Left forelimb (tissue), 1 donor: Measurements from ENCODE around the gene E4F1.

Experiments
- DNase-seq: peaks from one replicate; pipeline ENCODE4 v3.0.0-alpha.2; 2018; ENCODE audit warnings: low spot score

E4F1 gene

GRCh38 chr16:2223221-2223941 is at the start of gene E4F1:
Gene E4F1, plus strand, starts transcription at chr16:2223591. Its CDS starts 23 bp downstream, at chr16:2223614.
- DNase-seq, result peak; percentile 97

GRCh38 chr16:2173916-2174315 is 49.5 kb upstream of the E4F1 start:
- no peak for DNase-seq

- no peak for DNase-seq
Measured at GRCh38 chr16:2174396-2175131, 48.8 kb upstream of the E4F1 start.

GRCh38 chr16:2175454-2175853 is 47.9 kb upstream of the E4F1 start:
- DNase-seq, result no peak

- no peak for DNase-seq
Measured at GRCh38 chr16:2176047-2176446, 47.3 kb upstream of the E4F1 start.

GRCh38 chr16:2177101-2177500 is 46.3 kb upstream of the E4F1 start:
- no peak for DNase-seq

- no peak for DNase-seq
Measured at GRCh38 chr16:2177561-2177960, 45.8 kb upstream of the E4F1 start.

- no peak for DNase-seq
Measured at GRCh38 chr16:2178321-2179106, 44.9 kb upstream of the E4F1 start.

- DNase-seq, result no peak
Measured at GRCh38 chr16:2179107-2179501, 44.3 kb upstream of the E4F1 start.

GRCh38 chr16:2179576-2179975 is 43.8 kb upstream of the E4F1 start:
- no peak for DNase-seq

- no peak for DNase-seq
Measured at GRCh38 chr16:2180461-2180860, 42.9 kb upstream of the E4F1 start.

- no peak for DNase-seq
Measured at GRCh38 chr16:2180962-2181923, 42.1 kb upstream of the E4F1 start.

- no peak for DNase-seq
Measured at GRCh38 chr16:2181952-2182351, 41.4 kb upstream of the E4F1 start.

- DNase-seq, result no peak
Measured at GRCh38 chr16:2183671-2184070, 39.7 kb upstream of the E4F1 start.

- DNase-seq, result no peak
Measured at GRCh38 chr16:2184346-2184745, 39.0 kb upstream of the E4F1 start.

GRCh38 chr16:2184962-2185361 is 38.4 kb upstream of the E4F1 start:
- no peak for DNase-seq

- no peak for DNase-seq
Measured at GRCh38 chr16:2186064-2186463, 37.3 kb upstream of the E4F1 start.

GRCh38 chr16:2186505-2186904 is 36.9 kb upstream of the E4F1 start:
- no peak for DNase-seq

- DNase-seq, result no peak
Measured at GRCh38 chr16:2187212-2187611, 36.2 kb upstream of the E4F1 start.

GRCh38 chr16:2188395-2188794 is 35.0 kb upstream of the E4F1 start:
- DNase-seq, result no peak

- DNase-seq, result no peak
Measured at GRCh38 chr16:2189252-2189893, 34.0 kb upstream of the E4F1 start.
